ENCODE data around the gene DHRS4.
"Not testable (repeated sequence)": the region's sequence is repeated elsewhere in the genome, so short reads cannot be mapped to it uniquely, and the experiment has no call there.

The DHRS4 gene

DNA sequence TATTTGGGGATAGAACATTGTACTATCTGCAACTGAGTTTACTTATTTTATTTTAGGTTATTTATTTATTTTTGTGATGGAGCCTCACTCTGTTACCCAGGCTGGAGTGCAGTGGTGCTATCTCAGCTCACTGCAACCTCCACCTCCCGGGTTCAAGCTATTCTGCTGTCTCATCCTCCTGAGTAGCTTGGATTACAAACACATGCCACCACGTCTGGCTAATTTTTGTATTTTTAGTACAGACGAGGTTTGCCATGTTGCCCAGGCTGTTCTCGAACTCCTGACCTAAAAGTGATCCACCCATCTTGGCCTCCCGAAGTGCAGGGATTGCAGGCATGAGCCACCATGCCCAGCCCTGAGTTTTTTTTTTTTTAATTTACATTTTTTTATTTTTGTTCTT, 46.1 kb downstream of the DHRS4 start:
- not testable (repeated sequence) for H3K4me3 ChIP-seq (ENCODE audit: low read depth, low read length)

DNA sequence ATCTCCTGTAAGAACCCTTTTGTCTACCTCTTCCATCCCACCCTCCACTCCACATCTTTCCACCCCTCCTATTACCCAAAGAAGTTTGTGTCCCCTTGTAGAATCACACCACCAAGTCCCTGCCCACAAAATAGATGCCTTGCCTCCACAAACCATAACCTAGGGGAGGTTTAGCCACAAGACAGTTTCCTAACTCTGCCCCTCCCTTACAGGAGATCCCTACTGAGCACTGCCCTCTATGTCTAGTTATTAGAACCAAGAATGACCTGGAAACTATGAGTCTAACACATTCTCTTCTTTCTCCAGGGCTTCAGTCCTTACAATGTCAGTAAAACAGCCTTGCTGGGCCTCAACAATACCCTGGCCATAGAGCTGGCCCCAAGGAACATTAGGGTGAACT, 47.5 kb downstream of the DHRS4 start:
- H3K4me3 ChIP-seq (ENCODE audit: low read depth, low read length), result not testable (repeated sequence)

DNA sequence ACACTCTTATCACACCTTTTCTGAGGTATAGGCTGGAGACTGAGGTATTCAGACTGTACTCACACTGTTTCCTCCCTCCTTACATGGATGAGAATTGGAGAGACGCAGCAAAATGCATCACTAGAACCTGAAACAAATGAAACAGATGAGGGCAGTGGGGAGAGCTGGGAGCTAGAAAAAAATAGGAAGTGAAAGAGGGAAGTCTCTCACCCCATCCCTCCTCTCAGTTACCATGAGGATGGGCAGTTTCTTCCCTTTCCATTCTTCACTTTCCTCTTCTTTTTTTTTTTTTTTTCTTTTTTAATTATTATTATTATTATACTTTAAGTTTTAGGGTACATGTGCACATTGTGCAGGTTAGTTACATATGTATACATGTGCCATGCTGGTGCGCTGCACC, 48.1 kb downstream of the DHRS4 start:
- H3K4me3 ChIP-seq (ENCODE audit: low read depth, low read length), result not testable (repeated sequence)

DNA sequence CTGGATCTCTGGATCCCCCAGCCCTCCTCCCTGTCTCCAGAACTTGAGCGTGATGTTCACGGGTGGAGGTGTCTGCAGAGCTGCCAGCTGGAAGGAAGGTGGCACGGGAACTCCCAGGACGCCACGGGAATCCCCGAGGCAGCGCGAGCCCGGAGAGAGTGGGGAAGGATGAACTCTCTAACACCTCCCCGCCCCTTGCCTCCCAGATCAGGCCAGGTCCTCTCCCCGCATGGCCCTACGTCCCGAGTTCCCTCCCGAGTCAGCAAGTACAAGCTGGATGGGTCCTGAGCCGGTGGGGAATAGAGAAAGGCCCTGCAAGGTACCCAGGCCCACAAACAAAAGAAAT, 52.9 kb downstream of the DHRS4 start:
- peak overlapping the region; percentile 41 for H3K4me3 ChIP-seq (ENCODE audit: low read depth, low read length)

DNA sequence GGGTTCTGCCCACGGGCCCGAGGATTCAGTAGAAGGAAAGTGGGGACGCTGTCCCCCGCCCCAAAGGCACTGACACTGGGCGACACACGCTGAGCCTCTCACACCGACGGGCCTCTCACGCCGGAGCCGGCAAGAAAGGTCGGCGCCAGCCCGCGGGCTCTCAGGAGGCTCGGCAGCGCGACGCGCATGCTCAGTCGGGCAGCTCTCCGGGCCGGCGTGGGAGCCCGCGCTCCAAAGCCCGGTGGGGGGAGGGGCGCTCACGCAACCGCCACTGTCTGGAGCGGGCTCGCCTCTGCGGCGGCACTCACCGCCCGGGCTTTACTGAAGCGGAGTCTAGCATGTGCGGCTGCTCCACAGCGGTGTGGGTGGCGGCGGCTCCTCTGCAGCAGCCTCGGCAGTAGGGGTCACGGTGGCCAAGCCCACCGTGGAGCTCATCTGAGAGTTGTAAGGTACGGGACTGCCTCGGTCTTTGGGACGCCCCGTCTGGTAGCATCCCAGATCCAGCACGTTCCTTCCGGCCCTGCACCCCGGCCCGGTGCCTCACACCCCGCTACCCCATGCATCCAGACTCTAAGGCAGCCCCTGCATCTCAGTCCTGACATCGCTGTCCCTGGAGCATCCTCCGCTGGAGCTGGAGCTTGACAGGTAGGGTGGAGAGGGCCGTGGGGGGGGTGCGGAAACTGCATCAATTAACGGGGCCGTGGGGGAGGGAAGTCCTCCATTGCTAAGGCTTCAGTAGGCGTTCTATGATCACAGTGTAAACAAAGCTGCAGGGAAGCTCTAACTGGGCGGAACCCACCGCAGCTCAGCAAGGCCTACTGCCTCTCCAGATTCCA, 53.5 kb downstream of the DHRS4 start:
- H3K4me3 ChIP-seq (ENCODE audit: low read depth, low read length), result peak overlapping the region; percentile 41

DNA sequence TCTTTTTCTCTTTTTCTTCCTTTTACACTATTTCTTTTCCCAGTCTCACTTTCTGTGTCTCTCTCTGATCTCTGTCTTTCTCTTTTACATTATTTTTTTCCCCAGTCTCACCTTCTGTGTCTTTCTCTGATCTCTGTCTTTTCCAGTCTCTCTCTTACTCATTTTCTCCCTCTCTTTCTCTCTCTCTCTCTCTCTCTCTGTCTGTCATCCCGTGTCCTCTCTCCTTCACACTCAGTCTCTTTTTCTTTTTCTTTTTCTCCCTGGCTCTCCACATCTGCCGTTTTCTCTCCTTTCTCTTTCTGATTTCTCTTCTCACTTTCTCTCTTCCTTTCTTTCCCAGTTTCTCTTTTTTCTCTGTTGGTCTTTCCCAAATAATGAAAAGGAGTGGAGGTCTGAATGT, 57.5 kb downstream of the DHRS4 start:
- H3K4me3 ChIP-seq (ENCODE audit: low read depth, low read length), result no peak overlapping the region
- TF ChIP-seq, protein P1, sequence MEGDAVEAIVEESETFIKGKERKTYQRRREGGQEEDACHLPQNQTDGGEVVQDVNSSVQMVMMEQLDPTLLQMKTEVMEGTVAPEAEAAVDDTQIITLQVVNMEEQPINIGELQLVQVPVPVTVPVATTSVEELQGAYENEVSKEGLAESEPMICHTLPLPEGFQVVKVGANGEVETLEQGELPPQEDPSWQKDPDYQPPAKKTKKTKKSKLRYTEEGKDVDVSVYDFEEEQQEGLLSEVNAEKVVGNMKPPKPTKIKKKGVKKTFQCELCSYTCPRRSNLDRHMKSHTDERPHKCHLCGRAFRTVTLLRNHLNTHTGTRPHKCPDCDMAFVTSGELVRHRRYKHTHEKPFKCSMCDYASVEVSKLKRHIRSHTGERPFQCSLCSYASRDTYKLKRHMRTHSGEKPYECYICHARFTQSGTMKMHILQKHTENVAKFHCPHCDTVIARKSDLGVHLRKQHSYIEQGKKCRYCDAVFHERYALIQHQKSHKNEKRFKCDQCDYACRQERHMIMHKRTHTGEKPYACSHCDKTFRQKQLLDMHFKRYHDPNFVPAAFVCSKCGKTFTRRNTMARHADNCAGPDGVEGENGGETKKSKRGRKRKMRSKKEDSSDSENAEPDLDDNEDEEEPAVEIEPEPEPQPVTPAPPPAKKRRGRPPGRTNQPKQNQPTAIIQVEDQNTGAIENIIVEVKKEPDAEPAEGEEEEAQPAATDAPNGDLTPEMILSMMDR (IDR thresholded peaks at IDR 0.05; ENCODE audit: low read depth, low read length), result no peak

DNA sequence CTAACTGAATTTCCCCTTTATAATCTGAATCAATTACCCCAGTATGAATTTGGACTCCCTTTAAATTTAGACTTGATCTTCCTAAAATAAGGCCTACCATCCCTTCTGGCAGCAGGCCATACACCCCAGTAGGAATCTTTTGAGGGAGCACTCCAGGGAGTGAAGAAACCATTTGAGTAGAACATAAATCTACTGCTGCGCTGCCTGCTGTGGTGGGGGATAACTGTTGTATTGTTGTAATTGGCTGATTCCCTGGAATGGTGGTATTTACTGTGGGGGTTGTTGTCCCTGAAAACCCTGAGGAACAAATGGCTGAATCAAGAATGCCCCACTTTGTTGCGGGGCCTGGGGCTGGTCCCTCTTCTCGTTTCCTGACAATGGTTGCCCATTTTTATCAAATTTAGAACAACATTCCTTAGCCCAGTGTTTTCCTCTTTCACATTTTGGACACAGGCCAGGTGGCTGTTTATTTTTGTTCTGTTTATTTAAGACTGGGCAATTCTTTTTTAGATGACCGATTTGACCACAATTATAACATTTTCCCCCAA, 59.2 kb downstream of the DHRS4 start:
- H3K4me3 ChIP-seq (ENCODE audit: low read depth, low read length), result not testable (repeated sequence)

DNA sequence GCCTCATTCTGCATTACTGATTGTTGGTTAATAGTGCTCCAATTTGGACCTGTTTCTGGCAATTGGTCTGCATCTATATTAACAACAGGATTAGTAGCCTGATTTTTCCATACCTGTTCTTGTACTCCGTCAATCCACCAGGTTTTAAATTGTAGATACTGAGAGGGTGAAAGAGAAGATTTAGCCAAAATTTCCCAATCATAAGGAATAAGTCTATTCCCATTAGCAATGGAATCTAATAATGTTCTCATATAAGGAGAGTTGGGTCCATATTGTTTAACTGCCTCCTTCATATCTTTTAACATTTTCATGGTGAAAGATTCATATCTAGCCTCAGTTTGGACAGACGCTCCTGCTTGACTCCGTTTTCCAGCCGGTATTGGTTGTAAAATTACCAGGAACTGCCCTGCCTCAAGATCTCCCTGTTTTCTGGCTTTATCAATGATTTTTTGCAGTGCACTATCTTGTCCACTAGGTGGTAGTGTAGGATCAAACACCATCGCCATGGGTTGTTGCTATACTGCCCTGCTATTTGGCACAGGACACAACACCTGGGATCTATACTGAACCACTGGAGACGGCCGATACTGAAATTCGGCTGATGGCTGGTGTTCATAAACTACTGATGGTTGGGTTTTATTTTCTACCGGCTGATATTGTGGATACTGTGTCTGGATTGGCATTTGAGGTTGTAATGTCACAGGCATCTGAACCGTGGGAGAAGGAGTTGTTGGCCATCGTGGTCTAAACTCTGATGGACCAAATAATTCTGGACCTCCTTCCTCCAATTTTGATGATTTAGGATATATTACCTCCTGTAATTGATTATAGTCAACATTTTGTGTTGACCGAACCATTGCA, 60.3 kb downstream of the DHRS4 start:
- TF ChIP-seq, protein P1 (IDR thresholded peaks at IDR 0.05; ENCODE audit: low read depth, low read length), result peak; percentile 74
- no peak overlapping the region for H3K4me3 ChIP-seq (ENCODE audit: low read depth, low read length)

DNA sequence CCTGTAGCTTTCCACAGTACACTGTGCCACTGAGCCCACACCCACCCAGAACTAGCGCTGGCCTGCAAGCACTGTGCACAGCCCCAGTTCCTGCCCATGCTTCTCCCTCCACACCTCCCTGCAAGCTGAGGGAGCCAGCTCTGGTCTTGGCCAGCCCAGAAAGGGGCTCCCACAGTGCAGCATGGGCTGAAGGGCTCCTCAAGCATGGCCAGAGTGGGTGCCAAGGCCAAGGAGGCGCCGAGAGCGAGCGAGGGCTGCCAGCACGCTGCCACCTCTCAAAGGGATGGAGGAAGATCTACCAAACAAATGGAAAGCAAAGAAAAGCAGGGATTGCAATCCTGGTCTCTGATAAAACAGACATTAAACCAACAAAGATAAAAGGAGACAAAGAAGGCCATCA, 62.2 kb downstream of the DHRS4 start:
- H3K4me3 ChIP-seq (ENCODE audit: low read depth, low read length), result not testable (repeated sequence)

All from WI38 (cell line).